Stimulated activated CD8-positive, alpha-beta memory T cell treated with anti-CD3 and anti-CD28 coated beads, Interleukin-12 subunit alpha, Interleukin-12 subunit beta, amount 100 ng/mL, for 4 hours (primary cell): ENCODE data around the gene FSHB.
"Not testable (repeated sequence)": the region's sequence is repeated elsewhere in the genome, so short reads cannot be mapped to it uniquely, and the experiment has no call there.

Experiments used
- DNase-seq: peaks from one replicate; pipeline ENCODE4 v3.0.0-alpha.2; 2020; ENCODE audit warnings: low read depth

The FSHB gene

DNA sequence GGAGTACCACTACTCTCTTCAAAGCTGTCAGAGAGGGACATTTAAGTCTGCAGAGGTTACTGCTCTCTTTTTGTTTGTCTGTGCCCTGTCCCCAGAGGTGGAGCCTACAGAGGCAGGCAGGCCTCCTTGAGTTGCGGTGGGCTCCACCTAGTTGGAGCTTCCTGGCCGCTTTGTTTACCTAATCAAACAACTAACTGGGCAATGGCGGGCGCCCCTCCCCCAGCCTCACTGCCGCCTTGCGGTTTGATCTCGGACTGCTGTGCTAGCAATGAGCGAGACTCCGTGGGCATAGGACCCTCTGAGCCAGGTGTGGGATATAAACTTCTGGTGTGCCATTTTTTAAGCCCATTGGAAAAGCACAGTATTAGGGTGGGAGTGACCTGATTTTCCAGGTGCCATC, 37.8 kb downstream of the FSHB start:
- DNase-seq = not testable (repeated sequence)

GRCh38 chr11:30270671-30271070, 39.9 kb downstream of the FSHB start:
- DNase-seq = no peak

- DNase-seq = no peak
Measured at GRCh38 chr11:30277176-30277575, 46.4 kb downstream of the FSHB start.

- DNase-seq = no peak
Measured at GRCh38 chr11:30279796-30280195, 49.0 kb downstream of the FSHB start.

DNA sequence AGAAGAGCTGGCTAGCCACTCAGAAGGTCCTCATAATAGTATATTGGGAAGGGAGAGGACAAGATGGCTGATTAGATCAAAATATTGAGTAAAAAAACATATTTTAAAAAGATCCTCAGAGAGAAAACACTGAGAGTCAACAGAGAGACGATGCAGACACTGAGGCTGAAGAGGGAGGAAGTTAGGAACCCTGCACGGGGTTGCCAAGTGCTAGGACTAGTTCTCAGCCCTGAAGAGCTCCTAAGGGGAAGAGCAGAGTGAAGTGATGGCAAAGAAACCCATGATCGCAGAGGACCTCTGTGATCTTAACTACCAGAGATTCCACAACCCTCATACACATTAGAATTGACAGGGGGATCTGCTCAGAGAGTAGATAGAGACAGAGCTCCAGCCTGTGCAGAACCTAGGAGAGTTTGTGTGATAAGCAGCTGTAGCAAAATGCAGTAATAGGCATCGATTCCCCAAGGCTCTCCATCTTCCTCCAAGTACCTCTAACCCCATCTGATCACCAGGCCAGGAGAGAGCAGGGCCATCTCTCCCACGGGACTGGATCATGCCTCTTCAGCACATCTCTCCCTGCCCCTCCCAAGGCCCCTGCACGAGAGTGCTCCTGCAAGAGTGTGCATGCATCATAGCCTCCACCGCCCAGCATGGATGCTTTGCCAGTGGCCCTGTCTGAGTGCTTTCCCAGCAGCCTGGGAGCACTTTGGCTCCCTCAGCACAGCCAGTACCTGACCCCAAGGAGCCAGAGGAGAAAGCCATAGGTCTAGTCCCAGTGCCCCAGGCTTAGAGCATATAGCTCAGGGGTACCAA, 50.9 kb downstream of the FSHB start:
- no peak for DNase-seq

GRCh38 chr11:30282289-30282631, 51.4 kb downstream of the FSHB start:
- no peak for DNase-seq
